K562 (cell line): Measurements from ENCODE around the gene TLX2. TPM values are rescaled to one million over a fixed set of nuclear protein-coding genes. Genes with fewer than 3 reads are reported as not detected.
A peak's percentile ranks its signal among the peaks of the same experiment; 100 is the strongest.

Experiments
- CBX3 ChIP-seq, 2 experiments: IDR thresholded peaks; 1 replicate in 1 of 2; 2 replicates in 1 of 2; pipeline ENCODE4 v1.6.1; 2012; ENCODE audit warnings: inconsistent platforms in 2 of 2, low read length in 2 of 2, borderline replicate concordance in 1 of 2, control low read depth in 1 of 2
- CHD2 ChIP-seq: IDR thresholded peaks from 2 replicates; pipeline ENCODE4 v1.6.1; 2011; ENCODE audit warnings: low read depth, low read length
- CREBBP ChIP-seq: IDR thresholded peaks from one replicate; pipeline ENCODE4 v1.6.1; 2012; ENCODE audit warnings: low read depth, mild to moderate bottlenecking, control low read depth, inconsistent platforms, low read length
- EP400 ChIP-seq: fragments of 450-650 bp; IDR thresholded peaks from 2 replicates; pipeline ENCODE4 v1.6.1; 2017; ENCODE audit warnings: antibody characterized with exemption, mild to moderate bottlenecking, moderate library complexity
- RFX5 ChIP-seq: IDR thresholded peaks from 2 replicates; pipeline ENCODE4 v1.6.1; 2011; ENCODE audit warnings: low read depth, mild to moderate bottlenecking, improper control_type of control experiment, low read length
- SNAPC5 ChIP-seq: fragments of 250-450 bp; sonication (Bioruptor Pico); IDR thresholded peaks from 2 replicates; pipeline ENCODE4 v1.8.0; 2021; ENCODE audit warnings: moderate library complexity, mild to moderate bottlenecking, inconsistent platforms
- SRSF9 ChIP-seq: fragments of 200-400 bp; formaldehyde crosslinking; IDR thresholded peaks from 2 replicates; pipeline ENCODE4 v1.6.1; 2017; ENCODE audit warnings: low read depth, low read length, borderline replicate concordance
- STAG1 ChIP-seq: sonication (generic); formaldehyde crosslinking; IDR thresholded peaks from 2 replicates; pipeline ENCODE4 v1.5.0; 2020; ENCODE audit warnings: missing genetic modification reagents, borderline replicate concordance
- TAF15 ChIP-seq: fragments of 200-400 bp; formaldehyde crosslinking; IDR thresholded peaks from 2 replicates; pipeline ENCODE4 v1.6.1; 2017; ENCODE audit warnings: mild to moderate bottlenecking, low read depth, low read length, moderate library complexity
- TCF15 ChIP-seq: fragments of 250-450 bp; sonication (Bioruptor Pico); IDR thresholded peaks from 2 replicates; pipeline ENCODE4 v1.8.0; 2022; ENCODE audit warnings: moderate library complexity, mild to moderate bottlenecking, inconsistent platforms
- ZNF263 ChIP-seq: sonication (generic); formaldehyde crosslinking; IDR thresholded peaks from 2 replicates; pipeline ENCODE4 v1.8.0; 2022; ENCODE audit warnings: mild to moderate bottlenecking, missing genetic modification reagents, borderline replicate concordance
- ZNF347 ChIP-seq: fragments of 450-650 bp; formaldehyde crosslinking; IDR thresholded peaks from 2 replicates; pipeline ENCODE4 v1.4.0; 2020; ENCODE audit warnings: low read depth, mild to moderate bottlenecking, moderate library complexity
- ZNF395 ChIP-seq: fragments of 200-800 bp; sonication (Bioruptor generic); IDR thresholded peaks from 2 replicates; pipeline ENCODE4 v1.6.1; 2017; ENCODE audit warnings: missing genetic modification characterization, missing compliant biosample characterization
- ZNF444 ChIP-seq: fragments of 250-450 bp; sonication (Bioruptor Pico); IDR thresholded peaks from 2 replicates; pipeline ENCODE4 v1.4.0; 2020; ENCODE audit warnings: mild to moderate bottlenecking, moderate library complexity
- ZNF740 ChIP-seq, 3 experiments: fragments of 200-800 bp in 1 of 3; sonication (Bioruptor generic) in 1 of 3; sonication (generic) in 1 of 3; formaldehyde crosslinking in 1 of 3; IDR thresholded peaks; 2 replicates each; pipeline versions ENCODE4 v1.6.1 to v1.8.0; 2016 to 2022; ENCODE audit warnings: mild to moderate bottlenecking in 2 of 3, missing compliant biosample characterization in 2 of 3, missing genetic modification characterization in 2 of 3, missing genetic modification reagents in 1 of 3
- polyA plus RNA-seq, 8 experiments: library from polyadenylated mRNA; depleted of rRNA in 4 of 8; stranded (reverse) in 5 of 8; unstranded in 3 of 8; fragments of >200 nt; fragmentation: Nextera tagmentation in 2 of 8; fragmentation: Illumina TruSeq in 1 of 8; extraction: Ambion mirVana in 2 of 8; extraction: Trizol in 1 of 8; gene quantifications; 2 replicates each; pipeline versions ENCODE4 v1.2.1 to v1.2.3, GENCODE V29; 2011 to 2014; ENCODE audit warnings: inconsistent platforms in 1 of 8, missing spikeins in 1 of 8
- total RNA-seq, 7 experiments: library from RNA; depleted of rRNA in 6 of 7; stranded (reverse); fragments of >200 nt in 6 of 7; fragmentation: Illumina TruSeq in 2 of 7; extraction: Trizol in 2 of 7; gene quantifications; 2 replicates each; pipeline versions ENCODE4 v1.2.1 to v1.2.3, GENCODE V29; 2011 to 2021; ENCODE audit warnings: low replicate concordance in 1 of 7
- TF ChIP-seq, protein P1 (sequence below): IDR thresholded peaks from 2 replicates; pipeline ENCODE4 v1.6.1; 2014; ENCODE audit warnings: antibody characterized with exemption
- TF ChIP-seq, protein P2 (sequence below): sonication (generic); formaldehyde crosslinking; IDR thresholded peaks from 2 replicates; pipeline ENCODE4 v1.8.1; 2023; ENCODE audit warnings: mild to moderate bottlenecking, missing genetic modification reagents
- TF ChIP-seq, protein P3 (sequence below): fragments of 450-650 bp; formaldehyde crosslinking; IDR thresholded peaks from 2 replicates; pipeline ENCODE4 v1.4.0; 2022; ENCODE audit warnings: missing genetic modification characterization

TLX2 gene
- total and polyA plus RNA-seq, 9 of the 15 experiments (the other 6 are each of a cell fraction or from before 2014, with no cell fraction given), result not detected

GRCh38 chr2:74502720-74503505 is 11.3 kb upstream of the TLX2 start (continued):
- TF ChIP-seq, protein P1, sequence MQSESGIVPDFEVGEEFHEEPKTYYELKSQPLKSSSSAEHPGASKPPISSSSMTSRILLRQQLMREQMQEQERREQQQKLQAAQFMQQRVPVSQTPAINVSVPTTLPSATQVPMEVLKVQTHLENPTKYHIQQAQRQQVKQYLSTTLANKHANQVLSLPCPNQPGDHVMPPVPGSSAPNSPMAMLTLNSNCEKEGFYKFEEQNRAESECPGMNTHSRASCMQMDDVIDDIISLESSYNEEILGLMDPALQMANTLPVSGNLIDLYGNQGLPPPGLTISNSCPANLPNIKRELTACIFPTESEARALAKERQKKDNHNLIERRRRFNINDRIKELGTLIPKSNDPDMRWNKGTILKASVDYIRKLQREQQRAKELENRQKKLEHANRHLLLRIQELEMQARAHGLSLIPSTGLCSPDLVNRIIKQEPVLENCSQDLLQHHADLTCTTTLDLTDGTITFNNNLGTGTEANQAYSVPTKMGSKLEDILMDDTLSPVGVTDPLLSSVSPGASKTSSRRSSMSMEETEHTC, result peak; percentile 91
- TF ChIP-seq ZNF740 (CRISPR knock-in tag; IDR thresholded peaks at IDR 0.05) (0 out of 2 replicates have a peak, but pooled peaks have one; percentile 33), ZNF740 (tag; IDR thresholded peaks at IDR 0.05) (0 out of 4 replicates have a peak, but pooled peaks of 1 of the 2 experiments have one; percentile 11), CREBBP (no peak), TCF15 (CRISPR knock-in tag) (no peak), ZNF395 (CRISPR knock-in tag) (no peak), CHD2 (no peak), ZNF347 (no peak), RFX5 (no peak), ZNF263 (no peak; the same call in 1 of the 2 replicates), SRSF9 (no peak), TAF15 (no peak), EP400 (peak; percentile 78), CBX3 (IDR thresholded peaks at IDR 0.05; ENCODE audit: borderline replicate concordance in 1 of 2, low read length in 2 of 2) (peak in 1 of 2 experiments; percentile 68; a peak in 1 of 3 replicates), ZNF444 (CRISPR knock-in tag) (no peak), SNAPC5 (CRISPR knock-in tag) (no peak), STAG1 (CRISPR knock-in tag) (no peak)
- TF ChIP-seq, protein P2, sequence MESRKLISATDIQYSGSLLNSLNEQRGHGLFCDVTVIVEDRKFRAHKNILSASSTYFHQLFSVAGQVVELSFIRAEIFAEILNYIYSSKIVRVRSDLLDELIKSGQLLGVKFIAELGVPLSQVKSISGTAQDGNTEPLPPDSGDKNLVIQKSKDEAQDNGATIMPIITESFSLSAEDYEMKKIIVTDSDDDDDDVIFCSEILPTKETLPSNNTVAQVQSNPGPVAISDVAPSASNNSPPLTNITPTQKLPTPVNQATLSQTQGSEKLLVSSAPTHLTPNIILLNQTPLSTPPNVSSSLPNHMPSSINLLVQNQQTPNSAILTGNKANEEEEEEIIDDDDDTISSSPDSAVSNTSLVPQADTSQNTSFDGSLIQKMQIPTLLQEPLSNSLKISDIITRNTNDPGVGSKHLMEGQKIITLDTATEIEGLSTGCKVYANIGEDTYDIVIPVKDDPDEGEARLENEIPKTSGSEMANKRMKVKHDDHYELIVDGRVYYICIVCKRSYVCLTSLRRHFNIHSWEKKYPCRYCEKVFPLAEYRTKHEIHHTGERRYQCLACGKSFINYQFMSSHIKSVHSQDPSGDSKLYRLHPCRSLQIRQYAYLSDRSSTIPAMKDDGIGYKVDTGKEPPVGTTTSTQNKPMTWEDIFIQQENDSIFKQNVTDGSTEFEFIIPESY (CRISPR knock-in tag), result no peak
- TF ChIP-seq, protein P3, sequence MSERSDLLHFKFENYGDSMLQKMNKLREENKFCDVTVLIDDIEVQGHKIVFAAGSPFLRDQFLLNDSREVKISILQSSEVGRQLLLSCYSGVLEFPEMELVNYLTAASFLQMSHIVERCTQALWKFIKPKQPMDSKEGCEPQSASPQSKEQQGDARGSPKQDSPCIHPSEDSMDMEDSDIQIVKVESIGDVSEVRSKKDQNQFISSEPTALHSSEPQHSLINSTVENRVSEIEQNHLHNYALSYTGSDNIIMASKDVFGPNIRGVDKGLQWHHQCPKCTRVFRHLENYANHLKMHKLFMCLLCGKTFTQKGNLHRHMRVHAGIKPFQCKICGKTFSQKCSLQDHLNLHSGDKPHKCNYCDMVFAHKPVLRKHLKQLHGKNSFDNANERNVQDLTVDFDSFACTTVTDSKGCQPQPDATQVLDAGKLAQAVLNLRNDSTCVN (CRISPR knock-in tag), result no peak
